H1 (cell line): Measurements from ENCODE around the gene KRTAP10-3.
"Not testable (repeated sequence)": the region's sequence is repeated elsewhere in the genome, so short reads cannot be mapped to it uniquely, and the experiment has no call there.

Experiments
- BCL11A ChIP-seq, 2 experiments: IDR thresholded peaks; one replicate each; pipeline ENCODE4 v1.6.1; 2011; ENCODE audit warnings: low read depth in 2 of 2, low read length in 2 of 2, mild to moderate bottlenecking in 2 of 2
- CBX5 ChIP-seq: fragments of 300-800, 300-1000 bp; sonication (generic); IDR thresholded peaks from 2 replicates; pipeline ENCODE4 v1.7.1; 2016; ENCODE audit warnings: antibody characterized with exemption, low read length, low read depth
- FOSL1 ChIP-seq: IDR thresholded peaks from 2 replicates; pipeline ENCODE4 v1.6.1; 2011; ENCODE audit warnings: mild to moderate bottlenecking, low read depth, low read length, moderate library complexity; ENCODE audit not compliant: insufficient read depth
- GABPA ChIP-seq: IDR thresholded peaks from 2 replicates; pipeline ENCODE4 v1.6.1; 2011; ENCODE audit warnings: mild to moderate bottlenecking, low read length, moderate library complexity, borderline replicate concordance; ENCODE audit not compliant: insufficient read depth
- HDAC2 ChIP-seq, 2 experiments: fragments of 300-600 bp in 1 of 2; sonication (generic) in 1 of 2; IDR thresholded peaks; 2 replicates each; pipeline ENCODE4 v1.6.1; 2011 to 2012; ENCODE audit warnings: low read depth in 2 of 2, low read length in 2 of 2, mild to moderate bottlenecking in 2 of 2, moderate library complexity in 2 of 2, borderline replicate concordance in 1 of 2, inconsistent platforms in 1 of 2
- JUND ChIP-seq: IDR thresholded peaks from 2 replicates; pipeline ENCODE4 v1.6.1; 2011; ENCODE audit warnings: mild to moderate bottlenecking, improper control_type of control experiment, low read length
- KDM1A ChIP-seq: fragments of 200-600, 300-600 bp; sonication (generic); IDR thresholded peaks from 2 replicates; pipeline ENCODE4 v1.7.1; 2016; ENCODE audit warnings: mild to moderate bottlenecking, low read length, borderline replicate concordance
- MAFK ChIP-seq: IDR thresholded peaks from 2 replicates; pipeline ENCODE4 v1.6.1; 2012; ENCODE audit warnings: low read depth, mild to moderate bottlenecking, improper control_type of control experiment, low read length
- POLR2A ChIP-seq, 2 experiments: IDR thresholded peaks; 1 replicate in 1 of 2; 2 replicates in 1 of 2; pipeline ENCODE4 v1.6.1; 2011; ENCODE audit warnings: low read depth in 2 of 2, low read length in 2 of 2, mild to moderate bottlenecking in 2 of 2; ENCODE audit errors: control extremely low read depth in 1 of 2
- POLR2AphosphoS5 ChIP-seq: IDR thresholded peaks from 2 replicates; pipeline ENCODE4 v1.6.1; 2011; ENCODE audit warnings: low read depth, low read length
- RBBP5 ChIP-seq: IDR thresholded peaks from 2 replicates; pipeline ENCODE4 v1.7.1; 2012; ENCODE audit warnings: low read depth, mild to moderate bottlenecking, inconsistent platforms, low read length, moderate library complexity, borderline replicate concordance
- TEAD4 ChIP-seq: IDR thresholded peaks from 2 replicates; pipeline ENCODE4 v1.6.1; 2012; ENCODE audit warnings: low read depth, low read length, inconsistent platforms, mixed read lengths
- TF ChIP-seq, protein P1 (sequence below), 3 experiments: IDR thresholded peaks; 1 replicate in 2 of 3; 2 replicates in 1 of 3; pipeline versions ENCODE4 v1.5.1 to v1.6.1; 2011; ENCODE audit warnings: low read length in 3 of 3, mild to moderate bottlenecking in 3 of 3, inconsistent platforms in 2 of 3, low read depth in 1 of 3, moderate library complexity in 1 of 3; ENCODE audit not compliant: insufficient read depth in 1 of 3; ENCODE audit errors: control extremely low read depth in 1 of 3

DNA sequence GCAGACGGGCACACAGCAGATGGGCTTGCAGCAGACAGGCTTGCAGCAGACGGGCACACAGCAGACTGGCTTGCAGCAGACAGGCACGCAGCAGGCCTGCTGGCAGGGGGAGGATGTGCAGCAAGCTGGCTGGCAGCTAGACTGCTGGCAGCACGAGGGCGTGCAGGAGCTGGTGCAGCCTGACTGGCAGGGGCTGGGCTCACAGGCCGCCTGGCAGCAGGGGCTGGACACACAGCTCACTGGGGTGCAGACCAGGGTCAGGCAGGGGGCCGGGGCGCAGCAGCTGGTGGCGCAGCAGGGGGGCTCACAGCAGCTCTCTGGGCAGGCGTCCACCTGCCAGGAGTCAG is 293 bp downstream of the KRTAP10-3 start:
- TF ChIP-seq, protein P1, sequence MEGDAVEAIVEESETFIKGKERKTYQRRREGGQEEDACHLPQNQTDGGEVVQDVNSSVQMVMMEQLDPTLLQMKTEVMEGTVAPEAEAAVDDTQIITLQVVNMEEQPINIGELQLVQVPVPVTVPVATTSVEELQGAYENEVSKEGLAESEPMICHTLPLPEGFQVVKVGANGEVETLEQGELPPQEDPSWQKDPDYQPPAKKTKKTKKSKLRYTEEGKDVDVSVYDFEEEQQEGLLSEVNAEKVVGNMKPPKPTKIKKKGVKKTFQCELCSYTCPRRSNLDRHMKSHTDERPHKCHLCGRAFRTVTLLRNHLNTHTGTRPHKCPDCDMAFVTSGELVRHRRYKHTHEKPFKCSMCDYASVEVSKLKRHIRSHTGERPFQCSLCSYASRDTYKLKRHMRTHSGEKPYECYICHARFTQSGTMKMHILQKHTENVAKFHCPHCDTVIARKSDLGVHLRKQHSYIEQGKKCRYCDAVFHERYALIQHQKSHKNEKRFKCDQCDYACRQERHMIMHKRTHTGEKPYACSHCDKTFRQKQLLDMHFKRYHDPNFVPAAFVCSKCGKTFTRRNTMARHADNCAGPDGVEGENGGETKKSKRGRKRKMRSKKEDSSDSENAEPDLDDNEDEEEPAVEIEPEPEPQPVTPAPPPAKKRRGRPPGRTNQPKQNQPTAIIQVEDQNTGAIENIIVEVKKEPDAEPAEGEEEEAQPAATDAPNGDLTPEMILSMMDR (IDR thresholded peaks at IDR 0.05; ENCODE audit: control extremely low read depth in 1 of 3, insufficient read depth in 1 of 3, low read depth in 1 of 3, low read length in 3 of 3), result not testable (repeated sequence)
- not testable (repeated sequence) for TF ChIP-seq POLR2AphosphoS5; JUND; POLR2A (IDR thresholded peaks at IDR 0.05; ENCODE audit: control extremely low read depth in 1 of 2, low read depth in 2 of 2, low read length in 2 of 2); FOSL1; CBX5; GABPA; TEAD4; MAFK; KDM1A; BCL11A (IDR thresholded peaks at IDR 0.05; ENCODE audit: low read depth in 2 of 2, low read length in 2 of 2); RBBP5; HDAC2 (IDR thresholded peaks at IDR 0.05; ENCODE audit: borderline replicate concordance in 1 of 2, low read depth in 2 of 2, low read length in 2 of 2)
